Astrocyte of the spinal cord (primary cell): ENCODE results near the gene KHDRBS1.
"Not testable (repeated sequence)": the region's sequence is repeated elsewhere in the genome, so short reads cannot be mapped to it uniquely, and the experiment has no call there.

ENCODE experiments used
- DNase-seq: peaks from one replicate; pipeline ENCODE4 v3.0.0; 2011; ENCODE audit warnings: low read depth, low spot score
- H3K4me3 ChIP-seq: 2 replicates; pipeline ENCODE4 v1.5.1; 2011; ENCODE audit warnings: low read depth, mild to moderate bottlenecking, low read length, moderate library complexity
- CTCF ChIP-seq: IDR thresholded peaks from 2 replicates; pipeline ENCODE4 v1.5.1; 2012; ENCODE audit warnings: low read depth, mild to moderate bottlenecking, low read length, inconsistent platforms
- in situ Hi-C: cut with HindIII; loops from 2 replicates; pipeline ENCODE4 v1.10.0; 2017; ENCODE audit warnings: low sequenced_read_pairs

KHDRBS1 gene

GRCh38 chr1:31989964-31990363 is 23.7 kb upstream of the KHDRBS1 start:
- TF ChIP-seq CTCF = no peak
- no peak for DNase-seq

GRCh38 chr1:31991182-31991581 is 22.5 kb upstream of the KHDRBS1 start:
- no peak for DNase-seq
- in situ Hi-C loops = no loop called here
- TF ChIP-seq CTCF = no peak
- no peak overlapping the region for H3K4me3 ChIP-seq

More at GRCh38 chr1:31989964-31990363, 23.7 kb upstream of the KHDRBS1 start:
- in situ Hi-C loops = no loop called here
- H3K4me3 ChIP-seq = no peak overlapping the region

GRCh38 chr1:31995263-31995662 is 18.4 kb upstream of the KHDRBS1 start:
- no peak for TF ChIP-seq CTCF
- in situ Hi-C loops = no loop called here
- no peak overlapping the region for H3K4me3 ChIP-seq
- DNase-seq = no peak

GRCh38 chr1:31996121-31996520 is 17.5 kb upstream of the KHDRBS1 start:
- H3K4me3 ChIP-seq, DNase-seq, in situ Hi-C loops: not testable (repeated sequence)

GRCh38 chr1:32001863-32002262 is 11.8 kb upstream of the KHDRBS1 start:
- H3K4me3 ChIP-seq = no peak overlapping the region
- DNase-seq = no peak
- TF ChIP-seq CTCF = no peak
- in situ Hi-C loops = no loop called here

GRCh38 chr1:32002285-32002684 is 11.4 kb upstream of the KHDRBS1 start:
- H3K4me3 ChIP-seq, DNase-seq, in situ Hi-C loops: not testable (repeated sequence)

- no peak for DNase-seq
- no peak overlapping the region for H3K4me3 ChIP-seq
- no peak for TF ChIP-seq CTCF
- in situ Hi-C loops = no loop called here
Measured at GRCh38 chr1:32005522-32005921, 8.1 kb upstream of the KHDRBS1 start.

- H3K4me3 ChIP-seq = no peak overlapping the region
- in situ Hi-C loops = no loop called here
- no peak for DNase-seq
- TF ChIP-seq CTCF = no peak
Measured at GRCh38 chr1:32007591-32007940, 6.1 kb upstream of the KHDRBS1 start.
